Stimulated activated effector memory CD8-positive, alpha-beta T cell treated with anti-CD3 and anti-CD28 coated beads, Interleukin-12 subunit alpha, Interleukin-12 subunit beta, amount 100 ng/mL, for 72 hours (primary cell): Measurements from ENCODE around the gene AGAP4.
"Not testable (repeated sequence)": the region's sequence is repeated elsewhere in the genome, so short reads cannot be mapped to it uniquely, and the experiment has no call there.

Source experiments
- ATAC-seq: fragments of 150-1000 bp; cut with Tn5 transposase; 2 replicates; pipeline ENCODE4 v1.10.0; 2021
- DNase-seq, 2 donors: peaks; one replicate each; pipeline ENCODE4 v3.0.0; 2021 to 2022; ENCODE audit warnings: low spot score in 2 of 2
- H3K27ac Mint-ChIP-seq: one replicate; pipeline ENCODE4 v1.8.0; 2022; ENCODE audit warnings: mild to moderate bottlenecking, mixed read lengths
- H3K36me3 Mint-ChIP-seq: one replicate; pipeline ENCODE4 v1.8.0; 2022; ENCODE audit warnings: mild to moderate bottlenecking, mixed read lengths
- H3K4me1 Mint-ChIP-seq: one replicate; pipeline ENCODE4 v1.8.0; 2022; ENCODE audit warnings: mixed read lengths
- H3K4me3 Mint-ChIP-seq: one replicate; pipeline ENCODE4 v1.8.0; 2022; ENCODE audit warnings: mild to moderate bottlenecking, mixed read lengths
- H3K9me3 Mint-ChIP-seq: one replicate; pipeline ENCODE4 v1.8.0; 2022; ENCODE audit warnings: mixed read lengths

AGAP4 gene

DNA sequence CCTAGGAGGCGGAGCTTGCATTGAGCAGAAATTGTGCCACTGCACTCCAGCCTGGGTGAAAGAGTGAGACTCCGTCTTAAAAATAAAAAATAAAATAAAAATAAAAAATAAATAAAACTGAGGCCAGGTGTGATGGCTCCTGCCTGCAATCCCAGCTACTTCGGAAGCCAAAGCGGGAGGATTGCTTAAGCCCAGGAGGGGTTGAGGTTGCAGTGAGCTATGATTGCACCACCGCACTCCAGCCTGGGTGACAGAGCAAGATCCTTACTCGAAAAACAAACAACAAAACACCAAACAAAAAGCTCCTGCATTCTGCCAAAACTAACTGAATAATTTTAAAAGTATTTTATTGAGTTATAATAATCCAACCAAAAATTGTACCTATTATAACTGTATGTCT is 36.2 kb downstream of the AGAP4 start:
- Mint-ChIP-seq H3K36me3 (no peaks in the 10 kb centered on the region), H3K27ac (no peak overlapping the region), H3K9me3 (no peaks in the 10 kb centered on the region), H3K4me1 (no peaks in the 10 kb centered on the region), H3K4me3 (no peak overlapping the region)
- ATAC-seq: no peak
- no peak for DNase-seq

DNA sequence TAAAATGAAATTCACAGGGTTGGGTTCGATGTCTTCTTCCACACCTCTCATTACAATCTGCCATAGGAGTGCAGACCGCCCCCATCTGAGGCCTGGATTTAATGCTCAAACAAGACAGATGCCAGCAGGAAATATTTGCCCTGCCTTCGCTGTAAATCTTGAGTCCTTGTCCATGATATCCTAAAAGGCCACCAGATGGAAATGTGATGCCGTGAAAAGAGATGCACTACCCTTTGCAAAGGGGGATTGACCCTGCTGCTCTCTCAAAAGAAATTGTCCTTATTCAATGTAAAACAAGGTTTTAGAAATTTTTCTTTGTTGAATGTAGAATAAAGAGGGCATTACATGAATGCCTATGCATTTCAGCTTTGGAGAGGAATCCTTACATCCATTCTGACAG is 37.5 kb downstream of the AGAP4 start:
- H3K4me3 Mint-ChIP-seq: no peak overlapping the region
- DNase-seq (no peak), ATAC-seq (no peak)
- H3K27ac Mint-ChIP-seq: no peak overlapping the region
- H3K36me3 Mint-ChIP-seq: no peaks in the 10 kb centered on the region
- no peaks in the 10 kb centered on the region for H3K9me3 Mint-ChIP-seq
- H3K4me1 Mint-ChIP-seq: no peaks in the 10 kb centered on the region

DNA sequence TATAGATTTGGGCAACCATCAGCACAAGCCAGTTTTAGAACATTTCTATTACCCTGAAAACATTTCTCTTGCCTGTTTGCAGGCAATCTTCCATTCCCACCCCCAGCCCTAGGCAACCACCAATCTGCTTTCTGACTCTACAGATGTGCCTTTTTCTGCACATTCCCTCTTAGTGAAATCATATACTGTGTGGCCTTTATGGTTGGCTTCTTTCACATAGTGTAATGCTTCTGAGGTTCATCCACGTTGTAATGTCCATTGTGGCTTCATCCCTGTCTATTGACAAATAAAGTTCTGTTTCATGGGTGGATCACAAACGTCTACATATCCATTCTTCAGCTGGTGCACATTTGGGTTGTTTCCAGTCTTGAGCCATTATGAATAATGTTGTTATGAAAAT is 42.3 kb downstream of the AGAP4 start:
- H3K36me3 Mint-ChIP-seq, H3K9me3 Mint-ChIP-seq, H3K4me3 Mint-ChIP-seq, H3K27ac Mint-ChIP-seq, DNase-seq, ATAC-seq: not testable (repeated sequence)
- peaks cover 12% of the 10 kb centered on the region for H3K4me1 Mint-ChIP-seq

DNA sequence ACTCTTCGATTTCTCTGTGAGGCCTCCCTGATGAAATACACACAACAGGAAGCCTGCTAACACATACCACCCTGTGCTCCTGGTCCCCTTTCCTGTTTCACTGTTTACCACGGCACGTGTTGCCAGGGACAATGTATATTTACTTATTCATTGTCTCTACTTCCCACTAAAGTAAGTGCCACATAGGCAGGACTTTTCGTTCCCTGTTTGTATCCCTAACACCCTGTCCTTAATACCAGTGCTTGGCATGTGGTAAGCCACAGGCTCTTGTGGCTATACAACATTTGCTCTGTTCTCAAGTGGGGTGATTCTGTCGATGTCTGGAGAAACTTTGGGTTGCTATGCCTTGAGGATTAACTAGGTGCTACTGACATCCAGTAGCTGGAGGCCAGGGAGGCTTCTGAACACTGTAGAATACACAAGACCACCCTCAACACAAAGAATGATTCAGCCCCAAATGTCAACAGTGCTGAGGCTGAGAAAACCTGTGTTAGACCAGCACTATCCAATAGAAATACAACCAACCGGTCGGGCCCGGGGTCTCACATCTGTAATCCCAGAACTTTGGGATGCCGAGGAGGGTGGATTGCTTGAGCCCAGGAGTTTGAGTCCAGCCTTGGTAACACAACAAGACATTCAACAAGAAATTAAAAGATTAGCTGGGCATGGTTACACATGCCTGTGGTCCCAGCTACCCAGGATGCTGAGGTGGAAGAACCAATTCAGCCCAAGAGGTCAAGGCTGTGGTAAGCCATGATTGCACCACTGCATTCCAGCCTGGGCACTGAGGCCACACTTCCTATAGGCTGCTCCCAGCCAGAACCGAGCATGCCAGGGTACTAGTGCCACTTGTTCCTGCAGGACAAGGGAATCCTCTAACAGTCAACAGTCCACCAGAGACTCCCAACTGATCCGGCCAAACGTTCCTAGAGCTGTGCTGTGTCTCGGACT is 44.0 kb downstream of the AGAP4 start:
- not testable (repeated sequence) for H3K36me3 Mint-ChIP-seq, DNase-seq, H3K9me3 Mint-ChIP-seq, ATAC-seq, H3K4me3 Mint-ChIP-seq, H3K27ac Mint-ChIP-seq
- peaks cover 12% of the 10 kb centered on the region for H3K4me1 Mint-ChIP-seq

DNA sequence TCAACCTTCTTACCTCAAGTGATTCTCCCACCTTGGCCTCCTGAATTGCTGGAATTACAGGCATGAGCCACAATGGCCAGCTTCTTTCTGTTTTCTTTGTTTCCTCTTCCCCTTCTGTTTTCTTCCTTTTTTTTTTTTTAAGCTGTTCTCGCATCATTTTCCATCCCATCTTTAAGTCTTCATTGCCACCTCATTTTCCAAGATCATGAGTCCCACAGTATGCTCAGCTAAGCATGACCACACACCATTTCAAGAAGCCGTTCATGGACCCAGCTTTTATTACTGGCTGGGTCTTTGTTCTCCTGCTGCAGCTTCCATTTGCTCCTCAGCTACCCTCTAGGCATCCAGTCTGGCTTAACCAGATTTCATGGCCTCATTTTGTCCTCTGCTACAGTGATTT is 52.5 kb downstream of the AGAP4 start:
- not testable (repeated sequence) for H3K4me3 Mint-ChIP-seq, ATAC-seq, DNase-seq, H3K4me1 Mint-ChIP-seq, H3K9me3 Mint-ChIP-seq
- H3K36me3 Mint-ChIP-seq: peaks cover 35% of the 10 kb centered on the region
- peak overlapping the region; percentile 39 for H3K27ac Mint-ChIP-seq

DNA sequence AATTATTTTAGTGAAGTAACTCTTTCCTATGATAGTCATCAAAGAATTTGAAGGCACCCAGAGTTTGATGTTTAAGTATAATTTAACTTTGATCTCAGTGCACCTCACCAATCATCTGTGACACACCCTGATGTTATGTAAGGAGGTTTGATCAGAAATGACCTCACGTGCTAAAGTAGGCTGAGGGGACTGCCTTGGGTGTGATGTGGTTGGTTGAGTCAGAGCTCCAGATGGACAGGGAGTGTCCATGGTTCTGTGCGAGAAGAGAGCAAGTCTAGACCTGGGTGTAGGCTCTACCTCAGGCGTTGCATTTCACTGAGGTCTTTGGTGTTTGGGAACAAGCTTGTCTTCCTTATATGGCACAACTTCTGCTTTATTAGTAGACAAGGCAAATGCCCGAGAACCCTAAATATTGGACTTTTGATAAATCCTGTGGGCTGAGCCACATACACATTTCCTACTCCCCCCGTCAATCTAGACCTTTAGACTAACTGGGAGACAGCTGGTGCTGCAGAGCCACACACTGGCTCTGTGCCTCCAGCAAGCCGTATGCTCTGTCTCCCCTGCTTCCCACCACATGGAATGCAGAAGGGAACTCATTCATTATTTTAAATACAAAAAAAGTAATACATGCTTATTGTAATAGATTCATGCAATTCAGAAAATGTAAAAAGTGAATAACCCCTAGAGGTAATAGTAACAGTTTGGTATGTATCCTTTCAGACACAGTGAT is 56.4 kb downstream of the AGAP4 start:
- peaks cover 59% of the 10 kb centered on the region for H3K36me3 Mint-ChIP-seq
- not testable (repeated sequence) for H3K4me3 Mint-ChIP-seq, H3K4me1 Mint-ChIP-seq, DNase-seq, ATAC-seq, H3K9me3 Mint-ChIP-seq
- peak overlapping the region; percentile 13 for H3K27ac Mint-ChIP-seq

GRCh38 chr10:45789991-45790390 is 57.3 kb downstream of the AGAP4 start:
- peaks cover 67% of the 10 kb centered on the region for H3K36me3 Mint-ChIP-seq
- DNase-seq, H3K4me1 Mint-ChIP-seq, H3K27ac Mint-ChIP-seq, H3K4me3 Mint-ChIP-seq, ATAC-seq, H3K9me3 Mint-ChIP-seq: not testable (repeated sequence)

DNA sequence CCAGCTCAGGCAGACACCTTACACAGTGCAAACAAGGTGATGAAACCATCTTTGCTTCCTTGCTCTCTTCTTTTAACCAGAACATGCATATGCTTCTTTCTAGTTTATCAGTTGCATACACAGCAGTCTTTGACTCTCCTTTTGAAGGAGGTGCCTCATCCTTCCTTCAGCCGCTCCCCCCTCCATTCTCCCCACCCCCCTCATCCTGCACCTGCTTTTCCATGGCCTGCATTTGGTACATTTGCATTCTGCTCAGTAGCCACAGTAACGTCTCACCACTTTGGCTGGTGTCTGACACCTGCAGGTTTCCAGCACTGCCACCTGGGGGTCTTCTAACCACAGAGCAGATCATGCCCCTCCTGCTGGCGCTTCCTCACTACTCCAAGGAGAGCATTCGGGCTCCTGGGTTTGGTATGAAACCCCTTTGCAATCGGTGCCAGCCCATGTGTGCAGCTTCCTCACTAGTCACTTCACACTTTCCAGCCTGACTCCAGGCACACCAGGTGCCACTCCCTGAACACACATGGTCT is 60.0 kb downstream of the AGAP4 start:
- H3K27ac Mint-ChIP-seq: peak overlapping the region; percentile 52
- not testable (repeated sequence) for H3K4me1 Mint-ChIP-seq, ATAC-seq, DNase-seq, H3K4me3 Mint-ChIP-seq, H3K9me3 Mint-ChIP-seq
- peaks cover 54% of the 10 kb centered on the region for H3K36me3 Mint-ChIP-seq

DNA sequence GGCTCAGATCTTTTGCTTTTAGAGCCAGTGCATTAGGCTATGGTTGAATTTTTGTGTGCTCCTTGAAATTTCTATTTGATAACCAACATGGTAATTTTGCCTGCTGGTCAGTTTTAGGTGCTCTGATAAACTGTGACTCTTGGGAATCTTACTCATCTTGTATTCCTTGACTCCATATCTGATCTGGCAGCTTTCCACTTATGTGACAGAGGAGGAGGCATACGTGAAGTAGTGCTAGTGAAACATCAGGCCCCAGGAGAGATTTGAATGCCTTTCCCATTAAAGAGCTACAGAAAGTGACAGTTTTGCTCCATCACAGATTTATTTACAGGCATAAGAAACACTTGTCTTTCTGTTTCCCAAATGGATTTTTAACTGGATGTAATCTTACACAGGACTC is 61.1 kb downstream of the AGAP4 start:
- ATAC-seq, H3K9me3 Mint-ChIP-seq, DNase-seq, H3K4me1 Mint-ChIP-seq, H3K4me3 Mint-ChIP-seq, H3K27ac Mint-ChIP-seq: not testable (repeated sequence)
- H3K36me3 Mint-ChIP-seq: peaks cover 53% of the 10 kb centered on the region
